A673 (cell line): ENCODE measurements around the gene EIF2B2.
"Not testable (repeated sequence)": the region's sequence is repeated elsewhere in the genome, so short reads cannot be mapped to it uniquely, and the experiment has no call there.

Experiments used
- CTCF ChIP-seq: fragments of 300-800, 200-600 bp; sonication (generic); conservative IDR thresholded peaks from 2 replicates; pipeline ENCODE4 v1.5.1; 2017; ENCODE audit warnings: low read depth, mild to moderate bottlenecking, antibody characterized with exemption, low read length, moderate library complexity, mixed read lengths
- EZH2 ChIP-seq: fragments of 200-600 bp; sonication (generic); IDR thresholded peaks from 2 replicates; pipeline ENCODE4 v1.6.1; 2017; ENCODE audit warnings: borderline replicate concordance, low read depth, mild to moderate bottlenecking, mixed read lengths, antibody characterized with exemption, low read length; ENCODE audit not compliant: poor library complexity, severe bottlenecking

DNA sequence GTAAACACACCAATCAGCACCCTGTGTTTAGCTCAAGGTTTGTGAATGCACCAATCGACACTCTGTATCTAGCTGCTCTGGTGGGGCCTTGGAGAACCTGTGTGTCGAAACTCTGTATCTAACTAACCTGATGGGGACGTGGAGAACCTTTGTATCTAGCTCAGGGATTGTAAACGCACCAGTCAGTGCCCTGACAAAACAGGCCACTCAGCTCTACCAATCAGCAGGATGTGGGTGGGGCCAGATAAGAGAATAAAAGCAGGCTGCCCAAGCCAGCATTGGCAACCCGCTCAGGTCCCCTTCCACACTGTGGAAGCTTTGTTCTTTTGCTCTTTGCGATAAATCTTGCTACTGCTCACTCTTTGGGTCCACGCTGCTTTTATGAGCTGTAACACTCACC lies 6.9 kb upstream of the EIF2B2 start:
- TF ChIP-seq EZH2, CTCF: not testable (repeated sequence)
